Measurements from ENCODE around the gene MMP14.

The MMP14 gene

GRCh38 chr14:22796087-22796707, 40.2 kb upstream of the MMP14 start:
- in situ Hi-C loops (cut with MboI; ENCODE audit: low sequenced_read_pairs, unreplicated experiment) = no loop called here
- TF ChIP-seq CTCF (IDR thresholded peaks at IDR 0.05; ENCODE audit: borderline replicate concordance, control extremely low read depth, extremely low read depth, insufficient read depth, missing control alignments) = no peak
- DNase-seq (ENCODE audit: low spot score) = no peak

- DNase-seq (ENCODE audit: low spot score) = no peak
- in situ Hi-C loops (cut with MboI; ENCODE audit: low sequenced_read_pairs, unreplicated experiment) = no loop called here
- no peak for TF ChIP-seq CTCF (IDR thresholded peaks at IDR 0.05; ENCODE audit: borderline replicate concordance, control extremely low read depth, extremely low read depth, insufficient read depth, missing control alignments)
Measured at GRCh38 chr14:22797017-22797917, 39.1 kb upstream of the MMP14 start.

DNA sequence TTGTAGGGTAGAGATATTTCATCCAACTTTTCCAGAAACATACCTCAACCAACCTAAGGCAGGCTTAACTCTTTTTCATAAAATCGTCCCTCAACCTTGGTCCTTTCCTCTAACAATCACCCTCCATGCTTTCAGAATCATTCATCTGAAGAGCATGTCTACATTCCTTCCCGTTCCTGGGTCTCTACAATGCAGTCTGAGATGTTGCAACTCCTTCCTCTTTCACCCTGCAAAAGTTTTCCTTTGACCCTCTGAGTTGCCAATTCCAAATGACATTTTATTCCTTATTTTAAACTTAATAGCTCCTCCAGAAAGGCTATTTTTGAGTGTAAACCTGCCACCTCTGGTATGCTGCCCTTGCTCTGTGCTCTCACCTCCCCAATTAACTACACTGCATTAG, 37.9 kb upstream of the MMP14 start:
- in situ Hi-C loops (cut with MboI; ENCODE audit: low sequenced_read_pairs, unreplicated experiment) = no loop called here
- no peak for DNase-seq (ENCODE audit: low spot score)
- no peak for TF ChIP-seq CTCF (IDR thresholded peaks at IDR 0.05; ENCODE audit: borderline replicate concordance, control extremely low read depth, extremely low read depth, insufficient read depth, missing control alignments)

GRCh38 chr14:22800346-22800745, 36.0 kb upstream of the MMP14 start:
- in situ Hi-C loops (cut with MboI; ENCODE audit: low sequenced_read_pairs, unreplicated experiment) = no loop called here
- no peak for TF ChIP-seq CTCF (IDR thresholded peaks at IDR 0.05; ENCODE audit: borderline replicate concordance, control extremely low read depth, extremely low read depth, insufficient read depth, missing control alignments)
- DNase-seq (ENCODE audit: low spot score) = no peak

- in situ Hi-C loops (cut with MboI; ENCODE audit: low sequenced_read_pairs, unreplicated experiment) = no loop called here
- no peak for TF ChIP-seq CTCF (IDR thresholded peaks at IDR 0.05; ENCODE audit: borderline replicate concordance, control extremely low read depth, extremely low read depth, insufficient read depth, missing control alignments)
- no peak for DNase-seq (ENCODE audit: low spot score)
Measured at GRCh38 chr14:22801716-22802115, 34.7 kb upstream of the MMP14 start.

DNA sequence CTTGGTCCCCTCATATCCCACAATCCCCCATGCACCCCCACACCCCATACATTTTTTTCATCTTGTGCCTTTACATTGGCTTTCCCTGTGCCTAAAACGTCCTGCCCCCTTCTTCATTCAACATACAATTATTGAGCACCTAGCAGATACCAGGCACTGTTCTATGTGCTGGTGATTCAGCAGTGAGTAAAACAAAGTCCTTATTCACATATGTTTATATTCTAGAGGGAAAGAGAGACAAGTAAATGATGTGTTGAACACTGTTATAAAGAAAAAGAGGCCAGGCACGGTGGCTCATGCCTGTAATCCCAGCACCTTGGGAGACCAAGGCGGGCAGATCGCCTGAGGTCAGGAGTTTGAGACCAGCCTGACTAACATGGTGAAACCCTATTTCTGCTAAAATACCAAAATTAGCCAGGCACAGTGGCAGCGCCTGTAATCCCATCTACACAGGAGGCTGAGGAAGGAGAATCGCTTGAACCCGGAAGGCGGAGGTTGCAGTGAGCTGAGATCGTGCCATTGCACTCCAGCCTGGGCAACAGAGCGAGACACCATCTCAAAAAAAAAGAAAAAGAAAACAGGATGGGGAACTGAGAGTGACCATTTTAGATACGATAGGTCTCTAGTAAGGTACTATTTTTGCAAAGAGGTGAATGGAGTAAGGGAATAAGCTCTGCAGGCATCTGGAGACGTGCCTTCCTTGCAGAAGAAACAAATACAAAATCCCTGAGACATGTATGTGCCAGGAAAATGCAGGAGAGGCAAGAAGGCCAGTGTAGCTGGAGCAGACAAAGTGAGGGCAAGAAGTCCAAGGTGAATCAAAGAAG, 33.3 kb upstream of the MMP14 start:
- in situ Hi-C loops (cut with MboI; ENCODE audit: low sequenced_read_pairs, unreplicated experiment) = no loop called here
- DNase-seq (ENCODE audit: low spot score) = no peak
- TF ChIP-seq CTCF (IDR thresholded peaks at IDR 0.05; ENCODE audit: borderline replicate concordance, control extremely low read depth, extremely low read depth, insufficient read depth, missing control alignments) = no peak

Measured in GM13976 (cell line).